LoVo (cell line): ENCODE measurements around the gene AP5S1.

Source experiments
- DNase-seq: peaks from one replicate; pipeline ENCODE4 v3.0.0-alpha.2; 2016; ENCODE audit warnings: low spot score

Gene AP5S1

GRCh38 chr20:3846378-3846739, 26.0 kb downstream of the AP5S1 start:
- no peak for DNase-seq

- peak; percentile 92 for DNase-seq
Measured at GRCh38 chr20:3846740-3847428, 26.5 kb downstream of the AP5S1 start, which contains the start of gene MAVS. Gene MAVS, plus strand, starts transcription at chr20:3846834. Its CDS starts 7,791 bp downstream, at chr20:3854625.

GRCh38 chr20:3847429-3847940, 27.1 kb downstream of the AP5S1 start:
- DNase-seq, result no peak

- DNase-seq, result no peak
Measured at GRCh38 chr20:3848565-3848964, 28.2 kb downstream of the AP5S1 start.

- DNase-seq, result no peak
Measured at GRCh38 chr20:3854462-3854871, 34.1 kb downstream of the AP5S1 start.

- DNase-seq, result no peak
Measured at GRCh38 chr20:3857405-3857804, 37.1 kb downstream of the AP5S1 start.

GRCh38 chr20:3858689-3859088, 38.3 kb downstream of the AP5S1 start:
- DNase-seq, result no peak

- DNase-seq, result no peak
Measured at GRCh38 chr20:3861191-3861590, 40.8 kb downstream of the AP5S1 start.

GRCh38 chr20:3862333-3862732, 42.0 kb downstream of the AP5S1 start:
- DNase-seq, result no peak

- DNase-seq, result no peak
Measured at GRCh38 chr20:3863317-3863716, 43.0 kb downstream of the AP5S1 start.

GRCh38 chr20:3864518-3864917, 44.2 kb downstream of the AP5S1 start:
- no peak for DNase-seq

GRCh38 chr20:3865152-3865886, 45.0 kb downstream of the AP5S1 start:
- no peak for DNase-seq

- DNase-seq, result no peak
Measured at GRCh38 chr20:3865887-3866407, 45.6 kb downstream of the AP5S1 start.

GRCh38 chr20:3866464-3866863, 46.1 kb downstream of the AP5S1 start:
- DNase-seq, result no peak

- no peak for DNase-seq
Measured at GRCh38 chr20:3867802-3868201, 47.5 kb downstream of the AP5S1 start.

- no peak for DNase-seq
Measured at GRCh38 chr20:3869839-3870634, 49.7 kb downstream of the AP5S1 start.

GRCh38 chr20:3871550-3872265, 51.4 kb downstream of the AP5S1 start:
- no peak for DNase-seq

GRCh38 chr20:3873507-3873906, 53.2 kb downstream of the AP5S1 start:
- DNase-seq, result no peak

GRCh38 chr20:3874194-3874844, 54.0 kb downstream of the AP5S1 start:
- DNase-seq, result no peak

- no peak for DNase-seq
Measured at GRCh38 chr20:3875378-3875974, 55.1 kb downstream of the AP5S1 start.

- no peak for DNase-seq
Measured at GRCh38 chr20:3876000-3876399, 55.7 kb downstream of the AP5S1 start.
